Omental fat pad (tissue), 4 donors: Measurements from ENCODE around the gene DMBX1. TPM values are rescaled to one million over a fixed set of nuclear protein-coding genes. Genes with fewer than 3 reads are reported as not detected.
A peak's percentile ranks its signal among the peaks of the same experiment; 100 is the strongest.

Experiments used
- ATAC-seq: fragments of 150-250 bp; one replicate; pipeline ENCODE4 v1.9.1; 2016; ENCODE audit warnings: mild to moderate bottlenecking, moderate library complexity; ENCODE audit not compliant: low FRiP score
- DNase-seq: peaks from one replicate; pipeline ENCODE4 v3.0.0-alpha.2; 2019; ENCODE audit warnings: low spot score
- CTCF ChIP-seq, 3 donors: fragments of 450-650 bp; IDR thresholded peaks; one replicate each; pipeline ENCODE4 v1.5.1; 2016 to 2017; ENCODE audit warnings: antibody characterized with exemption in 3 of 3, mild to moderate bottlenecking in 3 of 3, moderate library complexity in 2 of 3
- total RNA-seq, 4 donors: library from RNA; depleted of rRNA; stranded (reverse); fragments of >200 nt; gene quantifications; one replicate each; pipeline ENCODE4 v1.1.0, GENCODE V29; 2016

DMBX1 gene
- total RNA-seq, 4 donors from 2014 or later, result not detected

- peak; percentile 65 for ATAC-seq
- peak; percentile 61 for DNase-seq
- peak in 2 of 3 donors; percentile 29 to 54 for TF ChIP-seq CTCF (IDR thresholded peaks at IDR 0.05)
Observed at GRCh38 chr1:46477153-46477929, 12.3 kb upstream of the DMBX1 start.

- ATAC-seq (no peak), DNase-seq (no peak)
- TF ChIP-seq CTCF (IDR thresholded peaks at IDR 0.05), result no peak
Observed at GRCh38 chr1:46478721-46479485, 10.7 kb upstream of the DMBX1 start.

GRCh38 chr1:46479744-46480350, 9.8 kb upstream of the DMBX1 start:
- DNase-seq (no peak), ATAC-seq (no peak)
- no peak for TF ChIP-seq CTCF (IDR thresholded peaks at IDR 0.05)

- TF ChIP-seq CTCF (IDR thresholded peaks at IDR 0.05), result no peak
- DNase-seq, result no peak
- ATAC-seq, result no peak
Observed at GRCh38 chr1:46480959-46481646, 8.5 kb upstream of the DMBX1 start.

GRCh38 chr1:46481961-46482360, 7.7 kb upstream of the DMBX1 start:
- TF ChIP-seq CTCF (IDR thresholded peaks at IDR 0.05), result no peak

GRCh38 chr1:46483589-46483988, 6.0 kb upstream of the DMBX1 start:
- TF ChIP-seq CTCF (IDR thresholded peaks at IDR 0.05), result no peak
- DNase-seq (no peak), ATAC-seq (no peak)

More at GRCh38 chr1:46481961-46482360, 7.7 kb upstream of the DMBX1 start:
- ATAC-seq (no peak), DNase-seq (no peak)
